GM12801 (cell line): Measurements from ENCODE around the gene PLA2G4B.

Source experiments
- CTCF ChIP-seq: IDR thresholded peaks from one replicate; pipeline ENCODE4 v1.5.1; 2011; ENCODE audit warnings: control low read depth; ENCODE audit not compliant: insufficient read length; ENCODE audit errors: extremely low read depth

The PLA2G4B gene

GRCh38 chr15:41849204-41849603 is 10.6 kb downstream of the PLA2G4B start:
- no peak for TF ChIP-seq CTCF

- no peak for TF ChIP-seq CTCF
Measured at GRCh38 chr15:41849861-41850260, 11.2 kb downstream of the PLA2G4B start.

- no peak for TF ChIP-seq CTCF
Measured at GRCh38 chr15:41850482-41851166, 12.0 kb downstream of the PLA2G4B start.

GRCh38 chr15:41851167-41851523 is 12.5 kb downstream of the PLA2G4B start:
- TF ChIP-seq CTCF: no peak

- no peak for TF ChIP-seq CTCF
Measured at GRCh38 chr15:41851755-41852370, 13.2 kb downstream of the PLA2G4B start.

- no peak for TF ChIP-seq CTCF
Measured at GRCh38 chr15:41852736-41853590, 14.3 kb downstream of the PLA2G4B start.

GRCh38 chr15:41853831-41854230 is 15.2 kb downstream of the PLA2G4B start:
- no peak for TF ChIP-seq CTCF
